Activated T-cell treated with anti-CD3 and anti-CD28 coated beads, Interleukin-2, amount 50 U/mL, for 72 hours (primary cell): ENCODE results near the gene DNAH8. TPM values are rescaled to one million over a fixed set of nuclear protein-coding genes. Genes with fewer than 3 reads are reported as not detected.

Source experiments
- ATAC-seq, 2 donors: fragments of 150-1000 bp; cut with Tn5 transposase; replicated peaks in 1 of 2; 2 replicates each; pipeline ENCODE4 v1.10.0; 2021; ENCODE audit warnings: moderate library complexity in 2 of 2, mild to moderate bottlenecking in 1 of 2
- DNase-seq, 2 donors: peaks; one replicate each; pipeline ENCODE4 v3.0.0; 2021 to 2022; ENCODE audit warnings: mixed read lengths in 1 of 2
- H3K27ac Mint-ChIP-seq: one replicate; pipeline ENCODE4 v1.8.0; 2022; ENCODE audit warnings: mild to moderate bottlenecking, moderate library complexity, mixed read lengths
- H3K27me3 Mint-ChIP-seq: one replicate; pipeline ENCODE4 v1.8.0; 2022; ENCODE audit warnings: low read depth, mixed read lengths
- H3K36me3 Mint-ChIP-seq, 2 donors: one replicate each; pipeline ENCODE4 v1.8.0; 2022; ENCODE audit warnings: mixed read lengths in 2 of 2, mild to moderate bottlenecking in 1 of 2; ENCODE audit not compliant: insufficient read depth in 2 of 2
- H3K4me1 Mint-ChIP-seq: one replicate; pipeline ENCODE4 v1.8.0; 2022; ENCODE audit warnings: low read depth, mixed read lengths
- H3K4me3 Mint-ChIP-seq, 2 donors: one replicate each; pipeline ENCODE4 v1.8.0; 2022; ENCODE audit warnings: mild to moderate bottlenecking in 2 of 2, mixed read lengths in 2 of 2, moderate library complexity in 2 of 2
- H3K9me3 Mint-ChIP-seq, 2 donors: one replicate each; pipeline ENCODE4 v1.8.0; 2022; ENCODE audit warnings: mixed read lengths in 2 of 2
- total RNA-seq, 2 donors: library from RNA; stranded (reverse); gene quantifications; one replicate each; pipeline ENCODE4 v1.2.3, GENCODE V29; 2022

DNAH8 gene
- total RNA-seq, 2 donors from 2014 or later = 0.02 to 0.41 TPM

DNA sequence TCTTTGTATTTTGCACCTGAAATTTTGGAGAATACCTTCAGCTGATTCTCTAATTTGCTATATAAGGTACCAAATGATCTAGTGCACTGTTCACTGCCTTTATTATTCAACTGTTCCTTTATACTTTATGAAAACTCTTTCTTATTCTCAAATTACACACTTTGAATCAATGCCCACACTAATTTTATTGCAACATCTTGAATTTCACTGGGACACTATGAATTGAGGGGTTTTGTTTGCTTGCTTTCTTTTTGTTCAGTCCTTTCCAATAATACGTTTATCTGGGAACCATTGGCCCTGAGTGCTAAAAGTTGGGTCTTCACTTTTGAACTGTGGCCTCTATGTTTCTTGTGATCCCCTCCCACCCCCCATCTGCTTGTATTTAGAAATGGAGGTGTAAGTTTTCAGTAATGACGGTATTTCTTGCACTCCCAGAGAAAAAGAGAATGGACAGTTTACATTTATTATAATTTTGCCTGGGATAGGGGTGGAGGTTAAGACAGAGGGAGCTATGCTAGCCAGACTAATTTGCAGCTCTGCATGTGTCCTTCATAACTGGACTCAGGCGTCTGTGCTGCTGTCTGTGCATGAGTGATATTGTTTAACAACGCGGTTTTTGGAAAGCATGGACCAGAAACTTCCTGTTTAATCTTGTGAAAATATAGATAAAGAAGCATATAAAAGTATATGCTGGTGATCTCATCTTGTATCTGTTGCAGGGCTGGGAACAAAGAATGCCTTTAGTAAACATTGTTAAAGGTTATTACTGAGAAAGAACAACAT lies 98.1 kb downstream of the DNAH8 start:
- H3K27ac Mint-ChIP-seq = no peak overlapping the region
- no peaks in the 10 kb centered on the region for H3K4me1 Mint-ChIP-seq
- no peaks in the 10 kb centered on the region for H3K36me3 Mint-ChIP-seq
- H3K4me3 Mint-ChIP-seq = no peak overlapping the region
- H3K27me3 Mint-ChIP-seq = peaks cover 59% of the 10 kb centered on the region
- no peaks in the 10 kb centered on the region for H3K9me3 Mint-ChIP-seq
- ATAC-seq = no peak
- no peak for DNase-seq

DNA sequence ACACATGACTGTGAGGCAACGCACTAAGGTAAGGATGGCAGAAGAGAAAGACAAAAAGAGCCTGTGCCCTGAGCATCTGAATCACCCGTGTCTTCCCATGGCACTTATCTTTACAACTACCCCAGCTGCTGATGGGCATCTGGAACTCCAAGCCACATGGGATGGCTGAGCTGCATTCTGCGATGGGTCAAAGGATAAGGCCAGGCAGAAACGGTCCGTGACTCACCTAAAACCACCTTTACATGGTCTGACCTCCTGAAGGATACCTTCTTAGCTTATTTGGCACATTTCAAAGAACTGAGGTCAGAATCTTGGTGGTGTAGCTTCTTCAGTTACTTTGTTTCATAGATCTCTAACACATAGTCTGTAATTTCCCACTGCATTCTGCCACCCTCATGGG lies 99.7 kb downstream of the DNAH8 start:
- no peak overlapping the region for H3K27ac Mint-ChIP-seq
- H3K27me3 Mint-ChIP-seq = peaks cover 63% of the 10 kb centered on the region
- no peak for DNase-seq
- no peaks in the 10 kb centered on the region for H3K9me3 Mint-ChIP-seq
- H3K4me3 Mint-ChIP-seq = no peak overlapping the region
- H3K4me1 Mint-ChIP-seq = no peaks in the 10 kb centered on the region
- no peak for ATAC-seq
- H3K36me3 Mint-ChIP-seq = no peaks in the 10 kb centered on the region

DNA sequence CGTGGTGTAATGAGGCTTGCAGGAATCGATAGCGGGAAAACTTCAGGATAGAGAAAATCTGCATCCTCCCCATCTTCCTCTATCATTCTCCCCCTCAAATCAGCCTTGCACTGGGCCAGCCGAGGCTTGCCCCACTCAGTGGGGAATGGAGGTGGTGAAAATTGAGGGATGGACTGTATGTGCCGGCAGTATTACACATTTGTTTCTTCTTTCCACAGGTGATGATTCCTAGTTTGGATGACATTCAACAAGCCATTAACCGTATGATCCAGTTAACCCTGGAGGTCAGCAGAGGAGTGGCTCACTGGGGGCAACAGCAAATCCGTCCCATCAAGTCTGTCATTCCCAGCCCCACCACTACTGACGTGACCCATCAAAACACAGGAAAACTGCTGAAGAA lies 100.1 kb downstream of the DNAH8 start:
- H3K9me3 Mint-ChIP-seq = no peaks in the 10 kb centered on the region
- no peaks in the 10 kb centered on the region for H3K36me3 Mint-ChIP-seq
- DNase-seq = no peak
- H3K4me1 Mint-ChIP-seq = no peaks in the 10 kb centered on the region
- H3K4me3 Mint-ChIP-seq = no peak overlapping the region
- no peak for ATAC-seq
- no peak overlapping the region for H3K27ac Mint-ChIP-seq
- peaks cover 63% of the 10 kb centered on the region for H3K27me3 Mint-ChIP-seq

DNA sequence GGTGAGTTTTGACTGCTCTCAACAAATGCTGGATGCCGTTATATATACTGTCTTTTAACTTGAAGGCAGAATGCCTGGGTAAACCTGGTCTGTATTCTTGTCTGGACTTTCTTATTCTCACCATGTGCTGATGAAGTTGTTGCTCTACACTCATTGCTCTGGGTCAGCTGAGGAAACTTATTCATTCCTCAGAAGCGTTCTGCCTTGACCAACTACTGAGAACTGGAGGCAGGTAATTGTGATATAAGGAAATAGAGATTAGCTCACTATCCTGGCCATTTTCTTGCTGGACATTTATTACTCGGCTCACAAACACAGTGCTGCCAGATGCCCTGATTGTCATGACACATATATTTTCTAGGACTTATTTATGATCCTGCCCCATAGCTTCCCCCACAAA lies 103.6 kb downstream of the DNAH8 start:
- H3K36me3 Mint-ChIP-seq = no peaks in the 10 kb centered on the region
- DNase-seq = no peak
- H3K27ac Mint-ChIP-seq = no peak overlapping the region

DNA sequence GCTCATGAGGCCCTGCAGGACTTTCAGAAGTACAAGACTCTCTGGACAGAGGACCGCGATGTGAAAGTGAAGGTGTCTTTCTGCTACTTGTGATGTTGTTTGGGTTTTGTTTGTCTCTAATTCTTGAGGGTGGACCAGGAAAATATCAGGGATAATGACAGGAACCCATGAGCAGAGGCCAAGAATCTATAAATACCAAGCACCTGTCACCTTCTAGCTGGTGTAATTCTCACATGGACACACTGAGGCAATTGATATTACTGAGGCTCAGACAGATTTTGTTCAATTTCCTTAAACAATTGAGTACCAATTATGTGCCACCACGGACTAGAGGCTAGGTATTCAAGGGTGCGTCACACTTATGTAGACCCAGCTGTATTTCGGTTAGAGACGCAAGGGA lies 107.9 kb downstream of the DNAH8 start:
- Mint-ChIP-seq H3K27ac (no peak overlapping the region), H3K4me1 (no peaks in the 10 kb centered on the region), H3K9me3 (no peaks in the 10 kb centered on the region), H3K27me3 (peaks cover 58% of the 10 kb centered on the region), H3K4me3 (no peak overlapping the region), H3K36me3 (no peaks in the 10 kb centered on the region)
- no peak for ATAC-seq
- no peak for DNase-seq

More for the DNA sequence above, 103.6 kb downstream of the DNAH8 start:
- Mint-ChIP-seq H3K9me3 (no peaks in the 10 kb centered on the region), H3K4me3 (no peak overlapping the region), H3K4me1 (no peaks in the 10 kb centered on the region), H3K27me3 (peaks cover 60% of the 10 kb centered on the region)
- no peak for ATAC-seq

DNA sequence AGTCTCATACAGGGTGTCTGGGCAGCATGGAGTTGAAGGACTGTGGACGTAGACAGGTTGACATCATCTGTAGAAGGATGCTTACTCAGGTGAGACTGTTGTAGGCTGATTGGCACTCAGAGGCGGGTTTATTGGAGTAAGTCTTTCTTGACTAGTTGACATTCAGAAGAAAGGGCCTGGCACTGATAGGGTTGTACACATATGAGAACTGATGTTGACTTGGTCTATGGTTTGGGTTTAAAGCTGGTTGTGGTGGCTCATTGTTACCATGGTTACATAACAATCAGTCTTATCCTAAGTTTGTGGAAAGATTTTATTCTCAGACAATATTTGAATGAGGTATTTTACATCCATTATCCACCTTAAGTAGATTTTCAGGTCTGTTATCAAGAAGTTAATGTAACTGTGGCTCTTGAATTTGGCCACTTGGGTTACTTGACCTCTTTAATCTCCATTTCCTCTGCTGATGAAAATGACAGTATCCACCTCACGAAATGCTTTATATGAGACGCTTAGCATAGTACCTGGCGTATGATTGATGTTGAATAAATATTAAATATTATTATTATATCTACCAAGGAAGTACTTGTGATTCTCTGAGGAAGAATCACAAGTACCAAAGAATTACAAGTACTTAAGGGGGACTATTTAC lies 109.3 kb downstream of the DNAH8 start:
- no peak overlapping the region for H3K4me3 Mint-ChIP-seq
- H3K4me1 Mint-ChIP-seq = no peaks in the 10 kb centered on the region

DNA sequence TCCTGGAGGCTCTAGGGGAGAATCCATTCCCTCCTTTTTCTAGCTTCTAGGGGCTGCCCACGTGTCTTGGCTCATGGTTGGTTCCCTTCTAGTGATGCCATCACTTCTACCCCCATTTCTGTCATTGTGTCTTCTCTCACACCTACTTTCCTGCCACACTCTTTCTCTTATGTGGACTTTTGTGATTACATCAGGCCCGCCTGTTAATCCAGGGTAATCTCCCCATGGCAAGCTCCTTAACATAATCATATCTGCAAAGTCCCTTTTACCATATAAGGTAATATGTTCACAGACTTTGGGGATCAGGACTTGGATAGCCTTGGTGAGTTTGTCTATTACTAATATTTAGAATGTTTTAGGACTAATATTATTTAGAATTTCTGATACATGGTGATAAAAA lies 111.9 kb downstream of the DNAH8 start:
- Mint-ChIP-seq H3K27ac (no peak overlapping the region), H3K27me3 (peaks cover 38% of the 10 kb centered on the region), H3K4me1 (no peaks in the 10 kb centered on the region), H3K36me3 (peaks cover 0 to 5% of the 10 kb centered on the region in 2 donors), H3K4me3 (no peak overlapping the region), H3K9me3 (peaks cover 3 to 4% of the 10 kb centered on the region in 2 donors)
- no peak for ATAC-seq
- no peak for DNase-seq

More for the DNA sequence above, 109.3 kb downstream of the DNAH8 start:
- peaks cover 54% of the 10 kb centered on the region for H3K27me3 Mint-ChIP-seq
- no peak overlapping the region for H3K27ac Mint-ChIP-seq
- peaks cover 0 to 3% of the 10 kb centered on the region in 2 donors for H3K36me3 Mint-ChIP-seq
- H3K9me3 Mint-ChIP-seq = no peaks in the 10 kb centered on the region
- ATAC-seq (no peak), DNase-seq (no peak)

DNA sequence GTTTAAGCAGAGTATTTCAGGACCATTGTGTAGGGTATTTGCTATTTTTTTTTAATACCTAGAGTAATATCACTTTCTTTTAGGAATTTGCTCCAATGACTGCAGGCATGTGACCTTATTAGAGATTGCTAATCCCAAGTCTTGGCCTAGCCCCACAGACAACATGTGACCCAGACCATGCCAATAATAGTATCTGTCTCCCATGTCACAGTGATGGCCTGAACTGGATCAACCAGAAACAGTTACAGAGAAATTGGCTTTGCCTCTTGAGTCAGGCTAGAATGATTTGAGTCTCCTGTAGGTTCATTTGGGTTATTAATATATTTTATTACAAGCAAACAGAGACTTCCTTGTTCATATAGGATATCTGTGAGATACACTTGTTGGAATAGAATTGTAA lies 116.8 kb downstream of the DNAH8 start:
- ATAC-seq = no peak
- H3K27ac Mint-ChIP-seq = no peak overlapping the region
- H3K27me3 Mint-ChIP-seq = peaks cover 24% of the 10 kb centered on the region
- no peak for DNase-seq
- H3K4me3 Mint-ChIP-seq = no peak overlapping the region
- H3K4me1 Mint-ChIP-seq = no peaks in the 10 kb centered on the region
- peaks cover 0 to 5% of the 10 kb centered on the region in 2 donors for H3K36me3 Mint-ChIP-seq
- H3K9me3 Mint-ChIP-seq = peaks cover 3 to 4% of the 10 kb centered on the region in 2 donors

DNA sequence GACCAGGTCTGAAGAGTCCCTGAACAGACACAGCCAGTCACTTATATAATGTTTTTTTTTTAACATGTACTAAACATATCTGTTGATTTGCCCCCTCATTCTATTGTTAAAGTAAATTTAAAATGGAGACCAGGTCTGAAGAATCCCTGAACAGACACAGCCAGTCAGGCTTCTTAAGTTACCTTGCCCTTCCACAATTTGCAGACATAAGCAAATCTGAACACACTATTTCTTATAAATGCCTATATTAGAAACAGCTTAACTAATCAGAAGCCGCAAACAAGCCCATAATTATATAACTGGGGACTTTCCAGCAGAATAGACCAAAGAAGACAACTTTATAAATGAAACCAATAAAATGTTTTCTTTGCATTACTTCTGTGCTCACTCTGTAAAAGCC lies 118.2 kb downstream of the DNAH8 start:
- Mint-ChIP-seq H3K27ac (no peak overlapping the region), H3K9me3 (peaks cover 3 to 4% of the 10 kb centered on the region in 2 donors), H3K4me1 (no peaks in the 10 kb centered on the region), H3K27me3 (peaks cover 18% of the 10 kb centered on the region), H3K36me3 (peaks cover 0 to 5% of the 10 kb centered on the region in 2 donors), H3K4me3 (no peak overlapping the region)
- ATAC-seq = no peak
- no peak for DNase-seq

DNA sequence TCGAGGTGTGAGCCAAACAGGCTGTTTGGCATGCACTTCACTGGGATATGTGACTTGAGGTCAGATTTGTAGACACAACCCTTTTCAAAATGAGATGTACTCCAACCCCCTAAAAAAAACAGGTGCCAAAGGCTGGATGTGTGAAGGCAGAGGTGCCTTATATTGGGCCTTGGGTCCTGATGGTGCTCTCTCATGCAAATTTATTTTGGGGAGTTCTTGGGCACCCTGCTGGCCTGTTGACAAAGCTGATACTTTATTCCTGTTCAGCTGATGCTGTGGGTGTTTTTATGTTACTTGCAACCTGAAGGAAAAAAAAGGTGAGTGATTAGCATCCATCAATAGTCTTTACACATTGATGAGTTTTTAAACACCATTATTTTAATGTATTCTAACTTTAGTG lies 121.5 kb downstream of the DNAH8 start:
- no peaks in the 10 kb centered on the region for H3K4me1 Mint-ChIP-seq
- H3K4me3 Mint-ChIP-seq = no peak overlapping the region
- ATAC-seq = no peak
- H3K27me3 Mint-ChIP-seq = peaks cover 8% of the 10 kb centered on the region
- H3K36me3 Mint-ChIP-seq = no peaks in the 10 kb centered on the region
- no peak overlapping the region for H3K27ac Mint-ChIP-seq
- no peak for DNase-seq
- H3K9me3 Mint-ChIP-seq = no peaks in the 10 kb centered on the region

DNA sequence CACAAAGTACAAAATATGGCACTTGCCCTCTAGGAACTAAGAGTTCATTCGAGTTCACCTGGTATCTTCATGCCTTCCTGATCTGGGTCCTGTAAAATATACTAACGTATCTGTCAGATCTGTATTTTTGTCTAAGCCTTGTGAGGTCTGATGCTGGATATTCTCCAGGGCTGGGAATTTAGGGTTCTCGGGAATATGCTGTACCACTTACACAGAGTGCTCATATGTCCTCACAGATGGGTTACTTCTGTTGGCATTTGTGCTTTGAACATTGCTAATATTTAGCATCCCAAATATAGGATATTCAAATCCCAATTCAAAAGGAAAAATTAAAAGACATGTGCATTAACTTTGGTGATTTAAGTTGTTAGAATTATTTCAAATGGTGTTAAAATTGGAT lies 122.0 kb downstream of the DNAH8 start:
- ATAC-seq (no peak), DNase-seq (no peak)
- Mint-ChIP-seq H3K27ac (no peak overlapping the region), H3K27me3 (peaks cover 8% of the 10 kb centered on the region), H3K4me1 (no peaks in the 10 kb centered on the region), H3K36me3 (no peaks in the 10 kb centered on the region), H3K4me3 (no peak overlapping the region), H3K9me3 (no peaks in the 10 kb centered on the region)

DNA sequence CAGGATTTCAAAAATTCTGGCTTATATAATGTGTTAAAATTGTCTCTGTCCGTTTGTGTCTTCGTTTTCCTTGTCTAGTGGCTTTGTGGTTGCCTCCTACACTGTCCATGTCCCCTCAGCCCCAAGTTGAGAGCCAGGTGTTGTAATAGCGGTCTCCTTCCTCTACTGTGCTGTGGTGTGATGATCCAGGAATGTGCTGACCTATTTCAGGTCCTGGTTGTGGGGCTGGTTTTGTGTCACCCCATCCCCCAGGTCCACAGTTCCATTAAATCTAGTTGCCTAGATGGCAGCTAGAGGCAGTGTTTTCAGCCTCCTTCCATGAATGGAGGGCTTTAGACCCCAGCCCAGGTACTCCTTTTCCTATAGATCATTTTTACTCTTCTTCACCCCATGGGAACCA lies 128.7 kb downstream of the DNAH8 start:
- peaks cover 6% of the 10 kb centered on the region for H3K27me3 Mint-ChIP-seq
- H3K36me3 Mint-ChIP-seq = no peaks in the 10 kb centered on the region
- H3K4me1 Mint-ChIP-seq = peaks cover 5% of the 10 kb centered on the region
- no peaks in the 10 kb centered on the region for H3K9me3 Mint-ChIP-seq
- ATAC-seq (no peak), DNase-seq (no peak)
- H3K4me3 Mint-ChIP-seq = no peak overlapping the region
- no peak overlapping the region for H3K27ac Mint-ChIP-seq

DNA sequence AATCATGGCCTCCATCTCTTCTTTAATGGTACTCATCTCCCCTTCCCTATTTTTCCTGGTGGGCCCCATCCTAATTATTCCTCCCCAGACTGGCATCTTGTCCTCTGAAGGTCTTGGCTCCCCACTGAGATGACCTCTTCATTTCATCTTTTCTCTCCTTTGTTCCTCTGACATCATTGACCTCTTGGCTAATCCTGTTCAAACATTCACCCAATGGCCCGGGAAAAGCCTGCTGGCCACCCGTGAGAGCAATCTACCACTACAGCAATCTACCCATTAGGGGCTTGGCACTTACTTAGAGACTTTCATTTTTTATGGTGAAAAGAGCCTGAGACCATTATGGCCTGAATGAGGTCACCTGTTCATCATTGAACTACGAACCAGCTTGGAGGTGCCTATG lies 130.8 kb downstream of the DNAH8 start:
- H3K27ac Mint-ChIP-seq = no peak overlapping the region
- no peak for ATAC-seq
- H3K36me3 Mint-ChIP-seq = no peaks in the 10 kb centered on the region

DNA sequence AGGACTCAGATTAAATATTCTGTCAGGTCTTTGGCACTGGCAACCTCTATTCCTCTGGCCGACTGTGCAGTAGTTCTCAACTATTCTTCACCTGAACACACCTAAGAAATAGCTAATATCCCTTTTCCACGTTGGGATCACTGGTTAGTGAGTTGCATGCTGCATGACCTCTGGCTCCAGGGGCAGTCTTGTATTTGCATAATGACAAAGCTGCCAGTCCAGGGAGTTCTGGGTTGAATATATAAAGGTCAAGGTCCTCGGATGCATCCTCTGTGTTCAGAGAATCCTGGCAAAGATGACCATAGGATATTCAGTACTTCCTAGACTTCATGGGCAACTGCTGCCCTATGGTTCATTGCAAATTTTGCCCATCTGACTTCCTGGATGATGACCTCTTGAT lies 131.2 kb downstream of the DNAH8 start:
- H3K9me3 Mint-ChIP-seq = no peaks in the 10 kb centered on the region
- H3K27me3 Mint-ChIP-seq = peaks cover 11% of the 10 kb centered on the region
- DNase-seq (no peak), ATAC-seq (no peak)
- no peak overlapping the region for H3K4me3 Mint-ChIP-seq
- H3K27ac Mint-ChIP-seq = no peak overlapping the region
- H3K36me3 Mint-ChIP-seq = no peaks in the 10 kb centered on the region
- H3K4me1 Mint-ChIP-seq = peaks cover 5% of the 10 kb centered on the region

More for the DNA sequence above, 130.8 kb downstream of the DNAH8 start:
- no peak for DNase-seq
- Mint-ChIP-seq H3K9me3 (no peaks in the 10 kb centered on the region), H3K4me3 (no peak overlapping the region), H3K4me1 (peaks cover 5% of the 10 kb centered on the region), H3K27me3 (peaks cover 7% of the 10 kb centered on the region)
